ENCODE measurements around the gene DUS3L.

The DUS3L gene

GRCh38 chr19:5799247-5800241, 8.6 kb upstream of the DUS3L start:
- DNase-seq = no peak
- peaks cover 16% of the 10 kb centered on the region for H3K4me1 ChIP-seq (ENCODE audit: control insufficient read depth, insufficient read depth, low read length, poor library complexity, severe bottlenecking)
- H3K27ac ChIP-seq (ENCODE audit: insufficient read depth, low read length, poor library complexity, severe bottlenecking) = no peak overlapping the region
- peaks cover 8% of the 10 kb centered on the region for H3K27me3 ChIP-seq (replicated peaks; ENCODE audit: control insufficient read depth, insufficient read depth, low read length, poor library complexity, severe bottlenecking)
- H3K9me3 ChIP-seq (ENCODE audit: control insufficient read depth, low read length) = no peaks in the 10 kb centered on the region
- H3K36me3 ChIP-seq (ENCODE audit: control insufficient read depth, insufficient read depth, low read length) = no peaks in the 10 kb centered on the region
- H3K4me3 ChIP-seq (ENCODE audit: insufficient read depth, low read depth, low read length, poor library complexity, severe bottlenecking) = no peak overlapping the region

GRCh38 chr19:5798244-5798643, 7.3 kb upstream of the DUS3L start:
- peaks cover 8% of the 10 kb centered on the region for H3K27me3 ChIP-seq (replicated peaks; ENCODE audit: control insufficient read depth, insufficient read depth, low read length, poor library complexity, severe bottlenecking)
- H3K36me3 ChIP-seq (ENCODE audit: control insufficient read depth, insufficient read depth, low read length) = no peaks in the 10 kb centered on the region
- DNase-seq = no peak
- H3K4me1 ChIP-seq (ENCODE audit: control insufficient read depth, insufficient read depth, low read length, poor library complexity, severe bottlenecking) = peaks cover 6% of the 10 kb centered on the region
- H3K27ac ChIP-seq (ENCODE audit: insufficient read depth, low read length, poor library complexity, severe bottlenecking) = no peak overlapping the region
- no peak overlapping the region for H3K4me3 ChIP-seq (ENCODE audit: insufficient read depth, low read depth, low read length, poor library complexity, severe bottlenecking)
- H3K9me3 ChIP-seq (ENCODE audit: control insufficient read depth, low read length) = no peaks in the 10 kb centered on the region

DNA sequence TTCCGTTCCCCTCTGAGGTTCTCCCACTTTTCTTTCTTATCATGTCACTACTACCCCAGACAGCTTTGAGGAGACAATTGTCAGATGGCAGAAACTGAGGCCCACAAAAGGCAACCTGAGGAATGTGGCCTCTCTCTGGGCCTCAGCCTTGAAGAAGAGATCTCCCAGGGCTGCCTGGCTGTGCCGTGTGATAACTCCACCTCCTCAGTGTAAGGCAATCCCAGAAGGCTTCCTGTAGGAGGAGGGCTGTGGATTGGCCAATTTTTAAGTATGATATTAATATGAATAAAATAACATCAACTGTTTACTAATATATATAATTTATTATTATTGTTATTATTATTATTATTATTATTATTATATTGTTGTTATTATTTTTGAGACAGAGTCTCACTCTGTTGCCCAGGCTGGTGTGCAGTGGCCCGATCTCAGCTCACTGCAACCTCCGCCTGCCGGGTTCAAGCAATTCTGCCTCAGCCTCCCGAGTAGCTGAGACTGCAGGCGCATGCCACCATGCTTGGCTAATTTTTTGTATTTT, 4.5 kb upstream of the DUS3L start:
- Histone ChIP-seq H3K27me3 (replicated peaks; ENCODE audit: control insufficient read depth, insufficient read depth, low read length, poor library complexity, severe bottlenecking) (peaks cover 7% of the 10 kb centered on the region), H3K4me3 (ENCODE audit: insufficient read depth, low read depth, low read length, poor library complexity, severe bottlenecking) (no peak overlapping the region), H3K27ac (ENCODE audit: insufficient read depth, low read length, poor library complexity, severe bottlenecking) (no peak overlapping the region), H3K4me1 (ENCODE audit: control insufficient read depth, insufficient read depth, low read length, poor library complexity, severe bottlenecking) (no peaks in the 10 kb centered on the region), H3K36me3 (ENCODE audit: control insufficient read depth, insufficient read depth, low read length) (no peaks in the 10 kb centered on the region), H3K9me3 (ENCODE audit: control insufficient read depth, low read length) (no peaks in the 10 kb centered on the region)
- no peak for DNase-seq

- Histone ChIP-seq H3K4me3 (ENCODE audit: insufficient read depth, low read depth, low read length, poor library complexity, severe bottlenecking) (no peak overlapping the region), H3K36me3 (ENCODE audit: control insufficient read depth, insufficient read depth, low read length) (peaks cover 16% of the 10 kb centered on the region), H3K4me1 (ENCODE audit: control insufficient read depth, insufficient read depth, low read length, poor library complexity, severe bottlenecking) (peaks cover 4% of the 10 kb centered on the region), H3K27me3 (replicated peaks; ENCODE audit: control insufficient read depth, insufficient read depth, low read length, poor library complexity, severe bottlenecking) (no peaks in the 10 kb centered on the region), H3K27ac (ENCODE audit: insufficient read depth, low read length, poor library complexity, severe bottlenecking) (no peak overlapping the region), H3K9me3 (ENCODE audit: control insufficient read depth, low read length) (no peaks in the 10 kb centered on the region)
- no peak for DNase-seq
Observed at GRCh38 chr19:5793188-5793587, 2.2 kb upstream of the DUS3L start.

- Histone ChIP-seq H3K9me3 (ENCODE audit: control insufficient read depth, low read length) (no peaks in the 10 kb centered on the region), H3K4me3 (ENCODE audit: insufficient read depth, low read depth, low read length, poor library complexity, severe bottlenecking) (no peak overlapping the region), H3K4me1 (ENCODE audit: control insufficient read depth, insufficient read depth, low read length, poor library complexity, severe bottlenecking) (peaks cover 4% of the 10 kb centered on the region), H3K27ac (ENCODE audit: insufficient read depth, low read length, poor library complexity, severe bottlenecking) (no peak overlapping the region), H3K36me3 (ENCODE audit: control insufficient read depth, insufficient read depth, low read length) (peaks cover 25% of the 10 kb centered on the region), H3K27me3 (replicated peaks; ENCODE audit: control insufficient read depth, insufficient read depth, low read length, poor library complexity, severe bottlenecking) (no peaks in the 10 kb centered on the region)
- no peak for DNase-seq
Observed at GRCh38 chr19:5792224-5792623, 1.3 kb upstream of the DUS3L start.

DNA sequence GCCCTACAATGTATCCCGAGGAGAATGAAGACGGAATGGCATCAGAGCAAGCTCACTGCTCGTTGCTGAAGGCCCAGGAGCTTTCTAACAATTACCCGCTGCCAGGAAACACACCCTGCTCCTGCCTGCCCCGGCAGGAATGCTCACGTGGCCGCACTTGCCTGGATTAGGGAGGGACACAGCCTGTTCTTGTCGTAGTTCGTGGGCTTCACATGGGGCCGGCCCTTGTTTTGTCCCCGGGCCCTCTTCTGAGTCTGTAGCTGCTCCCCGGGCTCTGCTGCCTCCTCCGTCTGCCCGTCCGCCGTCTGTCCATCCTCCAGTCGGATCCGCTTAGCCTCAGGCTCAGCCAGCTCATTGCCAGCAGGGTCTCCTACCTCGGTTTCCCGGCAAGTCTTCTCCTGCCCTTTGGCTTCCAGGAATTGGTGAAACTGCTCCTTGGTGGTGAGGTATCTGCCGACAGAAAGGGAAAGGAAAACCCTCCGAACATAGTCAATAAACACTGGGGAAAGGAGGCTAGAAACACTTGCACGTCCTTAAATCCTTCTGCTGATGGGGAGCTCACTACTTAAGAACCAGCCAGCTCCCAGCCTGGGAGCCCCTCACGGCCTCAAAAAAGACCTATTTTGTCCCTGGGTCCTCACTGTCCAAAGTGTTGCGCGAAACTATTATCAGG, 941 bp downstream of the DUS3L start:
- peaks cover 4% of the 10 kb centered on the region for H3K4me1 ChIP-seq (ENCODE audit: control insufficient read depth, insufficient read depth, low read length, poor library complexity, severe bottlenecking)
- peak overlapping the region; percentile 70 for H3K4me3 ChIP-seq (ENCODE audit: insufficient read depth, low read depth, low read length, poor library complexity, severe bottlenecking)
- no peak for DNase-seq
- peaks cover 47% of the 10 kb centered on the region for H3K36me3 ChIP-seq (ENCODE audit: control insufficient read depth, insufficient read depth, low read length)
- H3K27ac ChIP-seq (ENCODE audit: insufficient read depth, low read length, poor library complexity, severe bottlenecking) = no peak overlapping the region
- H3K9me3 ChIP-seq (ENCODE audit: control insufficient read depth, low read length) = no peaks in the 10 kb centered on the region
- H3K27me3 ChIP-seq (replicated peaks; ENCODE audit: control insufficient read depth, insufficient read depth, low read length, poor library complexity, severe bottlenecking) = no peaks in the 10 kb centered on the region

- Histone ChIP-seq H3K4me3 (ENCODE audit: insufficient read depth, low read depth, low read length, poor library complexity, severe bottlenecking) (no peak overlapping the region), H3K27me3 (replicated peaks; ENCODE audit: control insufficient read depth, insufficient read depth, low read length, poor library complexity, severe bottlenecking) (no peaks in the 10 kb centered on the region), H3K4me1 (ENCODE audit: control insufficient read depth, insufficient read depth, low read length, poor library complexity, severe bottlenecking) (peaks cover 4% of the 10 kb centered on the region), H3K36me3 (ENCODE audit: control insufficient read depth, insufficient read depth, low read length) (peaks cover 54% of the 10 kb centered on the region), H3K27ac (ENCODE audit: insufficient read depth, low read length, poor library complexity, severe bottlenecking) (no peak overlapping the region), H3K9me3 (ENCODE audit: control insufficient read depth, low read length) (no peaks in the 10 kb centered on the region)
- DNase-seq = no peak
Observed at GRCh38 chr19:5789351-5789761, 1.6 kb downstream of the DUS3L start.

DNA sequence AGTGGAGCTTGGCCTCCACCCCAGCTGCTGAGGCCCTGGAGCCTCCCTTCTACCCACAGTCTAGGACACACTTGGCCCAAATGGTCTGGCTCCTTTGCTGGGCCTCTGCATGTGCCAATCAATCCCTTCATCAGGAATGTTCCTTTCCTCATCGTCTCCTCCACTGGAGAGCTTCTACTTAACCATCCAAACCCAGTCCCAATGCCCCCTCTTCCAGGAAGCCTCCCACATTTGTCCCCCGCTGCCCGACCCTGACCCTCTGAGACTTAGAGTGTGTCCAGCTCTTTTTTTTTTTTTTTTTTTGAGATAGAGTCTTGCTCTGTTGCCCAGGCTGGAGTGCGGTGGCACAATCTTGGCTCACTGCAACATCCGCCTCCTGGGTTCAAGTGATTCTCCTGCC, 2.5 kb downstream of the DUS3L start:
- no peaks in the 10 kb centered on the region for H3K27me3 ChIP-seq (replicated peaks; ENCODE audit: control insufficient read depth, insufficient read depth, low read length, poor library complexity, severe bottlenecking)
- no peak overlapping the region for H3K4me3 ChIP-seq (ENCODE audit: insufficient read depth, low read depth, low read length, poor library complexity, severe bottlenecking)
- H3K27ac ChIP-seq (ENCODE audit: insufficient read depth, low read length, poor library complexity, severe bottlenecking) = no peak overlapping the region
- H3K36me3 ChIP-seq (ENCODE audit: control insufficient read depth, insufficient read depth, low read length) = peaks cover 59% of the 10 kb centered on the region
- no peaks in the 10 kb centered on the region for H3K9me3 ChIP-seq (ENCODE audit: control insufficient read depth, low read length)
- DNase-seq = no peak
- H3K4me1 ChIP-seq (ENCODE audit: control insufficient read depth, insufficient read depth, low read length, poor library complexity, severe bottlenecking) = peaks cover 4% of the 10 kb centered on the region

GRCh38 chr19:5787409-5788182, 3.4 kb downstream of the DUS3L start:
- H3K9me3 ChIP-seq (ENCODE audit: control insufficient read depth, low read length) = no peaks in the 10 kb centered on the region
- no peak overlapping the region for H3K4me3 ChIP-seq (ENCODE audit: insufficient read depth, low read depth, low read length, poor library complexity, severe bottlenecking)
- H3K4me1 ChIP-seq (ENCODE audit: control insufficient read depth, insufficient read depth, low read length, poor library complexity, severe bottlenecking) = peaks cover 4% of the 10 kb centered on the region
- H3K27me3 ChIP-seq (replicated peaks; ENCODE audit: control insufficient read depth, insufficient read depth, low read length, poor library complexity, severe bottlenecking) = no peaks in the 10 kb centered on the region
- H3K36me3 ChIP-seq (ENCODE audit: control insufficient read depth, insufficient read depth, low read length) = peaks cover 59% of the 10 kb centered on the region
- no peak overlapping the region for H3K27ac ChIP-seq (ENCODE audit: insufficient read depth, low read length, poor library complexity, severe bottlenecking)
- DNase-seq = no peak

Measured in effector memory CD4-positive, alpha-beta T cell (primary cell).